Measurements from ENCODE around the gene NUP188. TPM values are rescaled to one million over a fixed set of nuclear protein-coding genes. Genes with fewer than 3 reads are reported as not detected.

NUP188 gene
- total and polyA plus RNA-seq, 10 of the 15 experiments (the other 5 are each of a cell fraction or from before 2014, with no cell fraction given), result 1.4 to 73.7 (median 48.9) TPM

DNA sequence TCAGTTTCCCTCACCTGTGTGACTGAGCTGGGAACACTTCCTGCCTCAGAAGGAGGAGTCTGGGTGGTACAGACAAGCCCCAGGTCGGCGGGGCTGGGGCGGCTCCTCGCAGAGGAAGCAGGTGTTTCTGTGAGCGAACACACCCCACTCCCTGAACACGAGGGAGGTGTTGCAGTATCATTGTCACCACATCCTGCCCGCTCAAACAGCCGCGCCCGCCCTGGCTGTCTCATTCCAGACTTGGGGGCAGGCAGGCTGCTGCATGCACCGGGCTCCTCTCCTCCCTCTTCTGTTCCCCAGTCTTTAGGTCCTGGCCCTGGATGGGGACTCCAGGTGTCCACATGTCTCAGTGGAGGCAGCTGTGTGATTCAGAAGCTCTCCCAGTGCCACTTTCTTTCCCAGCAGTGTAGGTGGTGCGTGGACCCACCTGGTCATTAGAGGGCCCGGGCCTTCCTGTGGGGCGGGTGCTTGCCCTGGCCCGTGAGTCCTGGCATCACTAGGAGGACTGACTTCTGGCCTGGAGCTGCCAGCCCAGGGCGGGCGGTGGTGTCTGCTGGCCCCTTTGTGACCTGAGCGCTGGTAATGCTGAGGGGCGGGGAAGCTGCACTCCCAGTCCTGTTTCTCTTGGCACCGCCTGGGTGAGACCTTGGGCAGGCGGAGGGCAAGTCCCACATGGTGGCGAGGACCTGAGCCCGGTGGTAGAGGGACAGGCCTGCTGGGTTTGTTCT, 45.0 kb upstream of the NUP188 start (continued):
- no peak for TF ChIP-seq CTCF (IDR thresholded peaks at IDR 0.05 in 2 of 3, conservative IDR thresholded peaks at IDR 0.05 in 1 of 3; ENCODE audit: control insufficient read depth in 2 of 3, extremely low read depth in 1 of 3, insufficient read depth in 1 of 3, low read depth in 3 of 3, low read length in 3 of 3)
- no peak for TF ChIP-seq RAD51 (IDR thresholded peaks at IDR 0.05)
- no peak for TF ChIP-seq BACH1 (IDR thresholded peaks at IDR 0.05; ENCODE audit: borderline replicate concordance)
- TF ChIP-seq TCF12 (IDR thresholded peaks at IDR 0.05; ENCODE audit: low read depth, low read length), result peak; percentile 90
- TF ChIP-seq, protein P1, sequence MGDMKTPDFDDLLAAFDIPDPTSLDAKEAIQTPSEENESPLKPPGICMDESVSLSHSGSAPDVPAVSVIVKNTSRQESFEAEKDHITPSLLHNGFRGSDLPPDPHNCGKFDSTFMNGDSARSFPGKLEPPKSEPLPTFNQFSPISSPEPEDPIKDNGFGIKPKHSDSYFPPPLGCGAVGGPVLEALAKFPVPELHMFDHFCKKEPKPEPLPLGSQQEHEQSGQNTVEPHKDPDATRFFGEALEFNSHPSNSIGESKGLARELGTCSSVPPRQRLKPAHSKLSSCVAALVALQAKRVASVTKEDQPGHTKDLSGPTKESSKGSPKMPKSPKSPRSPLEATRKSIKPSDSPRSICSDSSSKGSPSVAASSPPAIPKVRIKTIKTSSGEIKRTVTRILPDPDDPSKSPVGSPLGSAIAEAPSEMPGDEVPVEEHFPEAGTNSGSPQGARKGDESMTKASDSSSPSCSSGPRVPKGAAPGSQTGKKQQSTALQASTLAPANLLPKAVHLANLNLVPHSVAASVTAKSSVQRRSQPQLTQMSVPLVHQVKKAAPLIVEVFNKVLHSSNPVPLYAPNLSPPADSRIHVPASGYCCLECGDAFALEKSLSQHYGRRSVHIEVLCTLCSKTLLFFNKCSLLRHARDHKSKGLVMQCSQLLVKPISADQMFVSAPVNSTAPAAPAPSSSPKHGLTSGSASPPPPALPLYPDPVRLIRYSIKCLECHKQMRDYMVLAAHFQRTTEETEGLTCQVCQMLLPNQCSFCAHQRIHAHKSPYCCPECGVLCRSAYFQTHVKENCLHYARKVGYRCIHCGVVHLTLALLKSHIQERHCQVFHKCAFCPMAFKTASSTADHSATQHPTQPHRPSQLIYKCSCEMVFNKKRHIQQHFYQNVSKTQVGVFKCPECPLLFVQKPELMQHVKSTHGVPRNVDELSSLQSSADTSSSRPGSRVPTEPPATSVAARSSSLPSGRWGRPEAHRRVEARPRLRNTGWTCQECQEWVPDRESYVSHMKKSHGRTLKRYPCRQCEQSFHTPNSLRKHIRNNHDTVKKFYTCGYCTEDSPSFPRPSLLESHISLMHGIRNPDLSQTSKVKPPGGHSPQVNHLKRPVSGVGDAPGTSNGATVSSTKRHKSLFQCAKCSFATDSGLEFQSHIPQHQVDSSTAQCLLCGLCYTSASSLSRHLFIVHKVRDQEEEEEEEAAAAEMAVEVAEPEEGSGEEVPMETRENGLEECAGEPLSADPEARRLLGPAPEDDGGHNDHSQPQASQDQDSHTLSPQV (IDR thresholded peaks at IDR 0.05), result no peak
- TF ChIP-seq POLR2A (IDR thresholded peaks at IDR 0.05; ENCODE audit: low read depth, low read length), result peak; percentile 86
- TF ChIP-seq POU2F2 (IDR thresholded peaks at IDR 0.05; ENCODE audit: borderline replicate concordance, low read depth, low read length), result 0 out of 3 replicates have a peak, but pooled peaks have one; percentile 51
- TF ChIP-seq NFXL1 (IDR thresholded peaks at IDR 0.05; ENCODE audit: borderline replicate concordance), result no peak
- no peak for TF ChIP-seq NR2C2 (IDR thresholded peaks at IDR 0.05; ENCODE audit: borderline replicate concordance, control insufficient read depth, insufficient read length, low read depth)
- no peak for TF ChIP-seq ZNF384 (IDR thresholded peaks at IDR 0.05; ENCODE audit: borderline replicate concordance, low read depth, low read length)
- no peak for TF ChIP-seq CREM (IDR thresholded peaks at IDR 0.05; ENCODE audit: low read depth)
- peak; percentile 86; the same call in 1 of the 2 replicates for TF ChIP-seq HDGF (IDR thresholded peaks at IDR 0.05)
- no peak for TF ChIP-seq WRNIP1 (IDR thresholded peaks at IDR 0.05; ENCODE audit: borderline replicate concordance, low read depth, low read length)
- TF ChIP-seq ZBED1 (IDR thresholded peaks at IDR 0.05; ENCODE audit: borderline replicate concordance), result no peak
- TF ChIP-seq, protein P2, sequence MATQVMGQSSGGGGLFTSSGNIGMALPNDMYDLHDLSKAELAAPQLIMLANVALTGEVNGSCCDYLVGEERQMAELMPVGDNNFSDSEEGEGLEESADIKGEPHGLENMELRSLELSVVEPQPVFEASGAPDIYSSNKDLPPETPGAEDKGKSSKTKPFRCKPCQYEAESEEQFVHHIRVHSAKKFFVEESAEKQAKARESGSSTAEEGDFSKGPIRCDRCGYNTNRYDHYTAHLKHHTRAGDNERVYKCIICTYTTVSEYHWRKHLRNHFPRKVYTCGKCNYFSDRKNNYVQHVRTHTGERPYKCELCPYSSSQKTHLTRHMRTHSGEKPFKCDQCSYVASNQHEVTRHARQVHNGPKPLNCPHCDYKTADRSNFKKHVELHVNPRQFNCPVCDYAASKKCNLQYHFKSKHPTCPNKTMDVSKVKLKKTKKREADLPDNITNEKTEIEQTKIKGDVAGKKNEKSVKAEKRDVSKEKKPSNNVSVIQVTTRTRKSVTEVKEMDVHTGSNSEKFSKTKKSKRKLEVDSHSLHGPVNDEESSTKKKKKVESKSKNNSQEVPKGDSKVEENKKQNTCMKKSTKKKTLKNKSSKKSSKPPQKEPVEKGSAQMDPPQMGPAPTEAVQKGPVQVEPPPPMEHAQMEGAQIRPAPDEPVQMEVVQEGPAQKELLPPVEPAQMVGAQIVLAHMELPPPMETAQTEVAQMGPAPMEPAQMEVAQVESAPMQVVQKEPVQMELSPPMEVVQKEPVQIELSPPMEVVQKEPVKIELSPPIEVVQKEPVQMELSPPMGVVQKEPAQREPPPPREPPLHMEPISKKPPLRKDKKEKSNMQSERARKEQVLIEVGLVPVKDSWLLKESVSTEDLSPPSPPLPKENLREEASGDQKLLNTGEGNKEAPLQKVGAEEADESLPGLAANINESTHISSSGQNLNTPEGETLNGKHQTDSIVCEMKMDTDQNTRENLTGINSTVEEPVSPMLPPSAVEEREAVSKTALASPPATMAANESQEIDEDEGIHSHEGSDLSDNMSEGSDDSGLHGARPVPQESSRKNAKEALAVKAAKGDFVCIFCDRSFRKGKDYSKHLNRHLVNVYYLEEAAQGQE (IDR thresholded peaks at IDR 0.05; ENCODE audit: low read depth, low read length), result no peak
- no peak for TF ChIP-seq KAT2A (conservative IDR thresholded peaks at IDR 0.05; ENCODE audit: control insufficient read depth, low read depth, low read length)
- TF ChIP-seq, protein P3, sequence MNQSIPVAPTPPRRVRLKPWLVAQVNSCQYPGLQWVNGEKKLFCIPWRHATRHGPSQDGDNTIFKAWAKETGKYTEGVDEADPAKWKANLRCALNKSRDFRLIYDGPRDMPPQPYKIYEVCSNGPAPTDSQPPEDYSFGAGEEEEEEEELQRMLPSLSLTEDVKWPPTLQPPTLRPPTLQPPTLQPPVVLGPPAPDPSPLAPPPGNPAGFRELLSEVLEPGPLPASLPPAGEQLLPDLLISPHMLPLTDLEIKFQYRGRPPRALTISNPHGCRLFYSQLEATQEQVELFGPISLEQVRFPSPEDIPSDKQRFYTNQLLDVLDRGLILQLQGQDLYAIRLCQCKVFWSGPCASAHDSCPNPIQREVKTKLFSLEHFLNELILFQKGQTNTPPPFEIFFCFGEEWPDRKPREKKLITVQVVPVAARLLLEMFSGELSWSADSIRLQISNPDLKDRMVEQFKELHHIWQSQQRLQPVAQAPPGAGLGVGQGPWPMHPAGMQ (IDR thresholded peaks at IDR 0.05; ENCODE audit: borderline replicate concordance), result no peak
- TF ChIP-seq MAX (IDR thresholded peaks at IDR 0.05; ENCODE audit: low read depth, low read length), result peak; percentile 84
- TF ChIP-seq TCF3 (IDR thresholded peaks at IDR 0.05; ENCODE audit: borderline replicate concordance, insufficient read depth, low read depth, low read length), result peak; percentile 85; the same call in 1 of the 2 replicates

Measured in GM12878 (cell line).